Spleen (tissue), 11 donors: ENCODE measurements around the gene NANOS3. TPM values are rescaled to one million over a fixed set of nuclear protein-coding genes. Genes with fewer than 3 reads are reported as not detected.

ENCODE experiments used
- DNase-seq: peaks from one replicate; pipeline ENCODE4 v3.0.0-alpha.2; 2020
- H3K27ac ChIP-seq, 8 donors: fragments of 200-600 bp; sonication (generic) in 7 of 8; 1 replicate in 4 of 8; 2 replicates in 4 of 8; pipeline versions ENCODE4 v1.5.0 to v1.8.0; 2016 to 2021; ENCODE audit warnings: inconsistent platforms in 4 of 8, mild to moderate bottlenecking in 4 of 8, moderate library complexity in 1 of 8
- H3K27me3 ChIP-seq, 7 donors: fragments of 200-600 bp; sonication (generic) in 6 of 7; replicated peaks in 1 of 7; 1 replicate in 4 of 7; 2 replicates in 3 of 7; pipeline versions ENCODE4 v1.5.0 to v1.8.0; 2016 to 2021; ENCODE audit warnings: inconsistent platforms in 3 of 7, mild to moderate bottlenecking in 1 of 7
- H3K36me3 ChIP-seq, 6 donors: fragments of 200-600 bp; sonication (generic) in 5 of 6; 1 replicate in 4 of 6; 2 replicates in 2 of 6; pipeline versions ENCODE4 v1.5.0 to v1.8.0; 2016 to 2021; ENCODE audit warnings: inconsistent platforms in 2 of 6
- H3K4me1 ChIP-seq, 6 donors: fragments of 200-600 bp; sonication (generic) in 5 of 6; 1 replicate in 3 of 6; 2 replicates in 3 of 6; pipeline versions ENCODE4 v1.5.0 to v1.8.0; 2016 to 2021; ENCODE audit warnings: inconsistent platforms in 3 of 6
- H3K4me3 ChIP-seq, 8 donors: fragments of 200-600 bp; sonication (generic) in 7 of 8; 1 replicate in 4 of 8; 2 replicates in 4 of 8; pipeline versions ENCODE4 v1.5.0 to v1.8.0; 2016 to 2021; ENCODE audit warnings: inconsistent platforms in 4 of 8, mild to moderate bottlenecking in 4 of 8, moderate library complexity in 2 of 8
- H3K9me3 ChIP-seq, 8 donors: fragments of 200-600 bp; sonication (generic) in 7 of 8; 1 replicate in 4 of 8; 2 replicates in 4 of 8; pipeline versions ENCODE4 v1.5.0 to v1.8.0; 2016 to 2021; ENCODE audit warnings: inconsistent platforms in 4 of 8
- POLR2A ChIP-seq, 3 donors: fragments of 450-650 bp; IDR thresholded peaks; one replicate each; pipeline ENCODE4 v1.5.1; 2017; ENCODE audit warnings: antibody characterized with exemption in 3 of 3, mild to moderate bottlenecking in 1 of 3
- POLR2AphosphoS5 ChIP-seq, 3 donors: sonication (generic); formaldehyde crosslinking; IDR thresholded peaks; one replicate each; pipeline ENCODE4 v1.5.1; 2017; ENCODE audit warnings: antibody characterized with exemption in 3 of 3
- WGBS, 5 donors: extraction: QIAGEN DNeasy Blood & Tissue Kit in 3 of 5; methylation state at CpG; one replicate each; pipeline versions ENCODE4 v1.1.5 to v1.1.7; 2013 to 2018; 5-methylcytosine and 5-hydroxymethylcytosine counted together
- intact Hi-C: fragments of 100-400 bp; cut with DNase I; formaldehyde crosslinking; loops from one replicate; pipeline ENCODE4 v1.15.0; 2023; ENCODE audit warnings: low total_unique reads
- polyA plus RNA-seq, 3 donors: library from polyadenylated mRNA; stranded (reverse); fragments of 200-250 nt; gene quantifications; one replicate each; pipeline ENCODE4 v1.2.1, GENCODE V29; 2013
- total RNA-seq, 7 donors: library from RNA; depleted of rRNA in 3 of 7; stranded (reverse); fragments of >200 nt in 3 of 7; fragmentation: NEBNext Ultra II Directional in 4 of 7; extraction: Animal tissue kit (Norgen Biotek cat#: 25700) in 4 of 7; gene quantifications; one replicate each; pipeline versions ENCODE4 v1.1.0 to v1.2.1, GENCODE V29; 2016 to 2021
- TF ChIP-seq, protein P1 (sequence below), 11 experiments: fragments of 200-600 bp in 7 of 11; fragments of 450-650 bp in 4 of 11; sonication (generic) in 4 of 11; IDR thresholded peaks in 8 of 11; conservative IDR thresholded peaks in 3 of 11; 1 replicate in 7 of 11; 2 replicates in 4 of 11; pipeline versions ENCODE4 v1.4.0 to v1.8.0; 2016 to 2021; ENCODE audit warnings: antibody characterized with exemption in 11 of 11, inconsistent platforms in 4 of 11, mild to moderate bottlenecking in 1 of 11
- donor health status: healthy with polysubstance abuse.
- donor health status: DM: no; HTN: no; CAD: no; lungs with moderate emphysema.
- donor health status: DM: no; HTN: no; CAD: no.
- donor health status: Bipolar disorder and iron deficiency.
- donor health status: healthy.
- donor health status: DM: no; HTN: no; CAD: no.
- donor health status: DM: yes; HTN: yes; CAD: no.

The NANOS3 gene
- total and polyA plus RNA-seq, 10 donors, result 0.42 to 0.99 (median 0.52) TPM; not detected in 7

DNA sequence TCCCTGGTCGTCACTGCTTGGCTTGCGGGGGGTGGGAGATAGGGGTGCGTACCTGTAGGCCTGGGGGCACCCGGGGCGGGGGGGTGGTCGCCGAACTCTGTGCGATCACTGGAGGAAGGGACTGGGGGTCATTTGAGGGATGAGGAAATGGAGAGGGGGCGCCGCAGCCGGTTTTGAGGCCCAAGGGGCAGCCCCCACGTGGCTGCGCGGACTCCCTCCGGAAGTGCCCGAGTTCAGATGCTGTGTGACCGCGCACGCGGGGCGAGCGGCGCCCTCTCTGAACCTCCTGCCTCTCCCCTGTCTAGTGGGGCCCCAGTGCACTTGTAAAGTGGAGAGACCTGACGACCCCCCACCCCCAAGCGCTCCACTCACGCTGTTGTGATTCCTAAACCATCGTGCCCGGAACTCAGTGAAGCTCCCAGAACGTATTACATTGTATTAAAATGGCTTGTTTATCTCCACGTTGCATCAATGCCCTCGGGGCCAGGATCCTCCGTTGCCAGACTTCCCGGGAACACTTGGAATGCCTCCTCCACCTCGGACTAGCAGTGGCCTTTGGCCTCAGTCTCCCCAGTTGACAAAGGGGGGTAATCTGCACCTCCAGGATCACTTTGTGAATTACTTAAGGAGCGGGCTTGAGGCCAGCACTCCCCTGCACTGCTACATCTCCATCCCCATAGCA is 3.0 kb upstream of the NANOS3 start:
- H3K9me3 ChIP-seq, result no peaks in the 10 kb centered on the region
- peaks cover 0 to 34% (median 5%) of the 10 kb centered on the region in 7 donors for H3K27me3 ChIP-seq
- no peak for DNase-seq
- peaks cover 0 to 21% (median 10%) of the 10 kb centered on the region in 6 donors for H3K4me1 ChIP-seq
- TF ChIP-seq POLR2AphosphoS5 (IDR thresholded peaks at IDR 0.05) (no peak), POLR2A (IDR thresholded peaks at IDR 0.05) (no peak)
- TF ChIP-seq, protein P1, sequence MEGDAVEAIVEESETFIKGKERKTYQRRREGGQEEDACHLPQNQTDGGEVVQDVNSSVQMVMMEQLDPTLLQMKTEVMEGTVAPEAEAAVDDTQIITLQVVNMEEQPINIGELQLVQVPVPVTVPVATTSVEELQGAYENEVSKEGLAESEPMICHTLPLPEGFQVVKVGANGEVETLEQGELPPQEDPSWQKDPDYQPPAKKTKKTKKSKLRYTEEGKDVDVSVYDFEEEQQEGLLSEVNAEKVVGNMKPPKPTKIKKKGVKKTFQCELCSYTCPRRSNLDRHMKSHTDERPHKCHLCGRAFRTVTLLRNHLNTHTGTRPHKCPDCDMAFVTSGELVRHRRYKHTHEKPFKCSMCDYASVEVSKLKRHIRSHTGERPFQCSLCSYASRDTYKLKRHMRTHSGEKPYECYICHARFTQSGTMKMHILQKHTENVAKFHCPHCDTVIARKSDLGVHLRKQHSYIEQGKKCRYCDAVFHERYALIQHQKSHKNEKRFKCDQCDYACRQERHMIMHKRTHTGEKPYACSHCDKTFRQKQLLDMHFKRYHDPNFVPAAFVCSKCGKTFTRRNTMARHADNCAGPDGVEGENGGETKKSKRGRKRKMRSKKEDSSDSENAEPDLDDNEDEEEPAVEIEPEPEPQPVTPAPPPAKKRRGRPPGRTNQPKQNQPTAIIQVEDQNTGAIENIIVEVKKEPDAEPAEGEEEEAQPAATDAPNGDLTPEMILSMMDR (IDR thresholded peaks at IDR 0.05 in 8 of 11, conservative IDR thresholded peaks at IDR 0.05 in 3 of 11), result no peak
- intact Hi-C loops, result no loop called here
- H3K27ac ChIP-seq, result no peak overlapping the region
- peak overlapping the region in 1 of 8 donors; percentile 66 for H3K4me3 ChIP-seq
- WGBS, 5 donors, result 58 to 72% (median 71%) methylated on average over 22 to 35 of the region's 35 CpGs
- H3K36me3 ChIP-seq, result no peaks in the 10 kb centered on the region

DNA sequence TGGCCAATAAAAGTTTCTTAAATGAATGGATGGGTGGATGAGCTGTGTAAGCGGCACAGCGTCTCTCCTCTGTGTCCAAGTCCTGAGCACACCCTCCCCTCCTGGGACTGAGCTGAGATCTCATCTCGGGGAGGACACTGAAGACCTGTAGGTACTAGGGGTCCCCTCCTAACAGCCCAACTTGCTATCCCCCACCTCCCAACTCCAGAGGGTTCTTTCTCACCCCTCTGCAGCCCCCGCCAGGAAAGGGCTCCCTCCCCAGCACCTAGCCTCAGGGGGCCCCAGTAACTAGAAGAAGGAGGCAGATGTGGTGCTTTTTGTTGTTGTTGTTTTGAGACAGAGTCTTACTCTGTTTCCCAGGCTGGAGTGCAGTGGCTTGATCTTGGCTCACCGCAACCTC is 1.1 kb upstream of the NANOS3 start:
- H3K36me3 ChIP-seq, result no peaks in the 10 kb centered on the region
- 82 to 95% (median 93%) methylated on average over 3 to 5 of the region's 5 CpGs for WGBS, 5 donors
- no peak overlapping the region for H3K4me3 ChIP-seq
- H3K4me1 ChIP-seq, result peaks cover 12 to 39% (median 24%) of the 10 kb centered on the region in 6 donors
- TF ChIP-seq POLR2AphosphoS5 (IDR thresholded peaks at IDR 0.05) (no peak), POLR2A (IDR thresholded peaks at IDR 0.05) (no peak)
- TF ChIP-seq, protein P1 (IDR thresholded peaks at IDR 0.05 in 8 of 11, conservative IDR thresholded peaks at IDR 0.05 in 3 of 11), result no peak
- no peak overlapping the region for H3K27ac ChIP-seq
- peaks cover 0 to 29% (median 5%) of the 10 kb centered on the region in 7 donors for H3K27me3 ChIP-seq
- intact Hi-C loops, result no loop called here
- no peak for DNase-seq
- H3K9me3 ChIP-seq, result no peaks in the 10 kb centered on the region

DNA sequence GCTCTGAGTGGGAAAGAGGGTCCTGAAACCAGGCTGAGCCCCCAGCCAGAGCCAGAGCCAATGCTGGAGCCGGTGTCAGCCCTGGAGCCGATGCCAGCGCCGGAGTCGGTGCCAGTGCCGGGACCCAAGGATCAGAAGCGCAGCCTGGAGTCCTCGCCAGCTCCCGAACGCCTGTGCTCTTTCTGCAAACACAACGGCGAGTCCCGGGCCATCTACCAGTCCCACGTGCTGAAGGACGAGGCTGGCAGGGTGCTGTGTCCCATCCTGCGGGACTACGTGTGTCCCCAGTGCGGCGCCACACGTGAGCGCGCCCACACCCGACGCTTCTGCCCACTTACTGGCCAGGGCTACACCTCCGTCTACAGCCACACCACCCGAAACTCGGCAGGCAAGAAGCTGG is 369 bp downstream of the NANOS3 start:
- 92 to 94% (median 93%) methylated on average over 24 to 27 of the region's 27 CpGs for WGBS, 5 donors
- Histone ChIP-seq H3K9me3 (no peaks in the 10 kb centered on the region), H3K27ac (no peak overlapping the region), H3K4me1 (peaks cover 22 to 53% (median 39%) of the 10 kb centered on the region in 6 donors), H3K36me3 (no peaks in the 10 kb centered on the region), H3K27me3 (peaks cover 0 to 23% (median 5%) of the 10 kb centered on the region in 7 donors), H3K4me3 (no peak overlapping the region)
- TF ChIP-seq, protein P1 (IDR thresholded peaks at IDR 0.05 in 8 of 11, conservative IDR thresholded peaks at IDR 0.05 in 3 of 11), result no peak
- no peak for TF ChIP-seq POLR2AphosphoS5 (IDR thresholded peaks at IDR 0.05)
- intact Hi-C loops, result no loop called here
- DNase-seq, result no peak
